Activated naive CD8-positive, alpha-beta T cell treated with anti-CD3 and anti-CD28 coated beads for 36 hours (primary cell): Measurements from ENCODE around the gene TTC23. TPM values are rescaled to one million over a fixed set of nuclear protein-coding genes. Genes with fewer than 3 reads are reported as not detected.
"Not testable (repeated sequence)": the region's sequence is repeated elsewhere in the genome, so short reads cannot be mapped to it uniquely, and the experiment has no call there.

Experiments used
- DNase-seq: peaks from one replicate; pipeline ENCODE4 v3.0.0; 2021
- H3K27ac Mint-ChIP-seq: one replicate; pipeline ENCODE4 v1.8.0; 2022; ENCODE audit warnings: mild to moderate bottlenecking, moderate library complexity, mixed read lengths
- H3K27me3 Mint-ChIP-seq: one replicate; pipeline ENCODE4 v1.8.0; 2022; ENCODE audit warnings: mild to moderate bottlenecking, mixed read lengths
- H3K36me3 Mint-ChIP-seq: one replicate; pipeline ENCODE4 v1.8.0; 2021; ENCODE audit warnings: mild to moderate bottlenecking, mixed read lengths
- H3K4me1 Mint-ChIP-seq: one replicate; pipeline ENCODE4 v1.8.0; 2021; ENCODE audit warnings: mixed read lengths
- H3K4me3 Mint-ChIP-seq: one replicate; pipeline ENCODE4 v1.8.0; 2022; ENCODE audit warnings: mild to moderate bottlenecking, moderate library complexity, mixed read lengths
- H3K9me3 Mint-ChIP-seq: one replicate; pipeline ENCODE4 v1.8.0; 2022; ENCODE audit warnings: mixed read lengths
- total RNA-seq, 2 experiments: library from RNA; stranded (reverse); gene quantifications; one replicate each; pipeline ENCODE4 v1.2.3, GENCODE V29; 2021

TTC23 gene
- total RNA-seq, 2 experiments from 2014 or later, result 3.7 to 4.2 TPM

GRCh38 chr15:99121691-99122410 is 127.5 kb downstream of the TTC23 start:
- DNase-seq, result no peak
- no peaks in the 10 kb centered on the region for H3K36me3 Mint-ChIP-seq
- no peak overlapping the region for H3K4me3 Mint-ChIP-seq
- no peaks in the 10 kb centered on the region for H3K27me3 Mint-ChIP-seq
- H3K27ac Mint-ChIP-seq, result no peak overlapping the region
- H3K4me1 Mint-ChIP-seq, result no peaks in the 10 kb centered on the region
- no peaks in the 10 kb centered on the region for H3K9me3 Mint-ChIP-seq

GRCh38 chr15:99121207-99121606 is 128.2 kb downstream of the TTC23 start:
- Mint-ChIP-seq H3K4me3 (no peak overlapping the region), H3K27me3 (no peaks in the 10 kb centered on the region), H3K27ac (no peak overlapping the region), H3K9me3 (no peaks in the 10 kb centered on the region), H3K4me1 (no peaks in the 10 kb centered on the region), H3K36me3 (no peaks in the 10 kb centered on the region)
- DNase-seq, result no peak

GRCh38 chr15:99120050-99120777 is 129.2 kb downstream of the TTC23 start:
- DNase-seq, result no peak
- H3K4me1 Mint-ChIP-seq, result no peaks in the 10 kb centered on the region
- no peak overlapping the region for H3K4me3 Mint-ChIP-seq
- H3K36me3 Mint-ChIP-seq, result no peaks in the 10 kb centered on the region
- H3K27me3 Mint-ChIP-seq, result no peaks in the 10 kb centered on the region
- no peaks in the 10 kb centered on the region for H3K9me3 Mint-ChIP-seq
- H3K27ac Mint-ChIP-seq, result no peak overlapping the region

GRCh38 chr15:99118801-99119546 is 130.4 kb downstream of the TTC23 start:
- Mint-ChIP-seq H3K27ac (no peak overlapping the region), H3K9me3 (no peaks in the 10 kb centered on the region), H3K4me3 (no peak overlapping the region), H3K27me3 (no peaks in the 10 kb centered on the region), H3K4me1 (no peaks in the 10 kb centered on the region), H3K36me3 (no peaks in the 10 kb centered on the region)
- no peak for DNase-seq

- Mint-ChIP-seq H3K9me3 (no peaks in the 10 kb centered on the region), H3K27ac (no peak overlapping the region), H3K36me3 (no peaks in the 10 kb centered on the region), H3K4me3 (no peak overlapping the region), H3K4me1 (no peaks in the 10 kb centered on the region), H3K27me3 (no peaks in the 10 kb centered on the region)
- DNase-seq, result no peak
These were observed 131.1 kb downstream of the TTC23 start for GRCh38 chr15:99118258-99118632.

- Mint-ChIP-seq H3K4me1 (no peaks in the 10 kb centered on the region), H3K4me3 (no peak overlapping the region), H3K36me3 (no peaks in the 10 kb centered on the region), H3K27ac (no peak overlapping the region), H3K9me3 (no peaks in the 10 kb centered on the region), H3K27me3 (no peaks in the 10 kb centered on the region)
- DNase-seq, result no peak
These were observed 131.7 kb downstream of the TTC23 start for GRCh38 chr15:99117563-99118257.

GRCh38 chr15:99117111-99117510 is 132.3 kb downstream of the TTC23 start:
- H3K4me3 Mint-ChIP-seq, result no peak overlapping the region
- no peak overlapping the region for H3K27ac Mint-ChIP-seq
- no peaks in the 10 kb centered on the region for H3K36me3 Mint-ChIP-seq
- no peak for DNase-seq
- no peaks in the 10 kb centered on the region for H3K27me3 Mint-ChIP-seq
- H3K9me3 Mint-ChIP-seq, result no peaks in the 10 kb centered on the region
- no peaks in the 10 kb centered on the region for H3K4me1 Mint-ChIP-seq

- Mint-ChIP-seq H3K9me3 (no peaks in the 10 kb centered on the region), H3K4me1 (peaks cover 3% of the 10 kb centered on the region), H3K4me3 (no peak overlapping the region), H3K36me3 (no peaks in the 10 kb centered on the region), H3K27me3 (no peaks in the 10 kb centered on the region), H3K27ac (no peak overlapping the region)
- DNase-seq, result no peak
These were observed 133.8 kb downstream of the TTC23 start for GRCh38 chr15:99115300-99116215.

GRCh38 chr15:99114511-99115299 is 134.7 kb downstream of the TTC23 start:
- H3K27me3 Mint-ChIP-seq, result peaks cover 3% of the 10 kb centered on the region
- no peak overlapping the region for H3K27ac Mint-ChIP-seq
- H3K9me3 Mint-ChIP-seq, result no peaks in the 10 kb centered on the region
- no peak for DNase-seq
- no peaks in the 10 kb centered on the region for H3K36me3 Mint-ChIP-seq
- peaks cover 3% of the 10 kb centered on the region for H3K4me1 Mint-ChIP-seq
- no peak overlapping the region for H3K4me3 Mint-ChIP-seq

GRCh38 chr15:99113547-99114271 is 135.7 kb downstream of the TTC23 start:
- Mint-ChIP-seq H3K27ac (no peak overlapping the region), H3K27me3 (peaks cover 7% of the 10 kb centered on the region), H3K4me1 (peaks cover 3% of the 10 kb centered on the region), H3K9me3 (no peaks in the 10 kb centered on the region), H3K4me3 (no peak overlapping the region), H3K36me3 (no peaks in the 10 kb centered on the region)
- no peak for DNase-seq

GRCh38 chr15:99111641-99112040 is 137.7 kb downstream of the TTC23 start:
- not testable (repeated sequence) for H3K27ac Mint-ChIP-seq, H3K4me3 Mint-ChIP-seq, DNase-seq, H3K4me1 Mint-ChIP-seq, H3K9me3 Mint-ChIP-seq, H3K36me3 Mint-ChIP-seq
- H3K27me3 Mint-ChIP-seq, result peaks cover 24% of the 10 kb centered on the region

GRCh38 chr15:99110581-99111320 is 138.6 kb downstream of the TTC23 start:
- no peaks in the 10 kb centered on the region for H3K9me3 Mint-ChIP-seq
- no peaks in the 10 kb centered on the region for H3K36me3 Mint-ChIP-seq
- peaks cover 3% of the 10 kb centered on the region for H3K4me1 Mint-ChIP-seq
- H3K27me3 Mint-ChIP-seq, result peaks cover 31% of the 10 kb centered on the region
- no peak overlapping the region for H3K4me3 Mint-ChIP-seq
- H3K27ac Mint-ChIP-seq, result no peak overlapping the region
- no peak for DNase-seq
